PC-3 (cell line): ENCODE measurements around the gene DRD2. TPM values are rescaled to one million over a fixed set of nuclear protein-coding genes. Genes with fewer than 3 reads are reported as not detected.

Source experiments
- ATAC-seq: fragments of 200-7000 bp; cut with Tn5 transposase; 2 replicates; pipeline ENCODE4 v1.9.1; 2020; ENCODE audit warnings: mild to moderate bottlenecking, moderate library complexity
- BruUV-seq: library from RNA; stranded (reverse); fragments of 400-500 nt; replicated peaks from 2 replicates; lab custom pipeline; 2021; lab: Mats Ljungman, UMichigan
- CTCF ChIA-PET: fragments of 300-600 bp; sonication (Branson Sonifier 250); formaldehyde crosslinking; loops from one replicate; lab custom pipeline; 2022; ENCODE audit warnings: antibody characterized with exemption; lab: Charles Lee
- POLR2A ChIA-PET: fragments of 300-600 bp; sonication (Branson Sonifier 250); formaldehyde crosslinking; loops from one replicate; lab custom pipeline; 2022; ENCODE audit warnings: antibody characterized with exemption; ENCODE audit not compliant: unreplicated experiment; lab: Charles Lee
- DNase-seq: peaks from one replicate; pipeline ENCODE4 v3.0.0-alpha.2; 2015
- H2AFZ ChIP-seq: fragments of 300-600 bp; sonication (generic); 2 replicates; pipeline ENCODE4 v1.6.0; 2016; ENCODE audit warnings: antibody characterized with exemption, low read length
- H3F3A ChIP-seq: fragments of 300-600 bp; sonication (generic); one replicate; pipeline ENCODE4 v1.6.0; 2017; ENCODE audit warnings: antibody characterized with exemption, low read length, control low read depth, mild to moderate bottlenecking; ENCODE audit not compliant: unreplicated experiment
- H3K27ac ChIP-seq: fragments of 300-600 bp; sonication (generic); 2 replicates; pipeline ENCODE4 v1.5.1; 2016; ENCODE audit warnings: mild to moderate bottlenecking, low read length
- H3K27me3 ChIP-seq: fragments of 300-600 bp; sonication (generic); 2 replicates; pipeline ENCODE4 v1.6.1; 2016; ENCODE audit warnings: low read length, mixed read lengths
- H3K36me3 ChIP-seq: fragments of 300-600 bp; sonication (generic); 2 replicates; pipeline ENCODE4 v1.6.1; 2016; ENCODE audit warnings: low read depth, mixed run types, low read length, mixed read lengths
- H3K4me1 ChIP-seq: fragments of 300-600 bp; sonication (generic); 2 replicates; pipeline ENCODE4 v1.5.1; 2016; ENCODE audit warnings: low read length; ENCODE audit not compliant: insufficient read depth
- H3K4me2 ChIP-seq: fragments of 300-600 bp; sonication (generic); 2 replicates; pipeline ENCODE4 v1.6.0; 2016; ENCODE audit warnings: low read length
- H3K4me3 ChIP-seq: fragments of 300-600 bp; sonication (generic); 2 replicates; pipeline ENCODE4 v1.5.1; 2016; ENCODE audit warnings: mild to moderate bottlenecking, low read length, mixed read lengths
- H3K79me2 ChIP-seq: fragments of 300-600 bp; sonication (generic); 2 replicates; pipeline ENCODE4 v1.6.1; 2017; ENCODE audit warnings: low read length, mixed read lengths
- H3K9ac ChIP-seq: fragments of 300-600 bp; sonication (generic); 2 replicates; pipeline ENCODE4 v1.6.0; 2016; ENCODE audit warnings: mild to moderate bottlenecking, low read length
- H3K9me2 ChIP-seq: fragments of 300-600 bp; sonication (generic); replicated peaks from 2 replicates; pipeline ENCODE4 v1.6.1; 2016; ENCODE audit warnings: mixed run types, low read length, mixed read lengths
- H3K9me3 ChIP-seq: fragments of 300-600 bp; sonication (generic); 2 replicates; pipeline ENCODE4 v1.6.1; 2016; ENCODE audit warnings: low read length, mixed read lengths
- H4K20me1 ChIP-seq: fragments of 300-600 bp; sonication (generic); 2 replicates; pipeline ENCODE4 v1.6.1; 2016; ENCODE audit warnings: low read length, mixed read lengths
- CTCF ChIP-seq: fragments of 300-600 bp; sonication (generic); conservative IDR thresholded peaks from 2 replicates; pipeline ENCODE4 v1.5.1; 2017; ENCODE audit warnings: antibody characterized with exemption, low read depth, mild to moderate bottlenecking, low read length
- EZH2 ChIP-seq: fragments of 300-600 bp; sonication (generic); IDR thresholded peaks from one replicate; pipeline ENCODE4 v1.6.1; 2017; ENCODE audit warnings: antibody characterized with exemption, mild to moderate bottlenecking, low read length; ENCODE audit not compliant: unreplicated experiment
- EZH2phosphoT487 ChIP-seq: fragments of 300-600 bp; sonication (generic); IDR thresholded peaks from 2 replicates; pipeline ENCODE4 v1.6.1; 2018; ENCODE audit warnings: mild to moderate bottlenecking, antibody characterized with exemption, low read length, borderline replicate concordance
- intact Hi-C: fragments of 100-400 bp; cut with micrococcal nuclease; formaldehyde crosslinking; loops from 2 replicates; pipeline ENCODE4 v1.9.0; 2023
- total RNA-seq: library from RNA; depleted of rRNA; stranded (reverse); fragments of >200 nt; gene quantifications from 2 replicates; pipeline ENCODE4 v1.2.3, GENCODE V29; 2014

The DRD2 gene
- total RNA-seq, 1 experiment from 2014 or later, result not detected

DNA sequence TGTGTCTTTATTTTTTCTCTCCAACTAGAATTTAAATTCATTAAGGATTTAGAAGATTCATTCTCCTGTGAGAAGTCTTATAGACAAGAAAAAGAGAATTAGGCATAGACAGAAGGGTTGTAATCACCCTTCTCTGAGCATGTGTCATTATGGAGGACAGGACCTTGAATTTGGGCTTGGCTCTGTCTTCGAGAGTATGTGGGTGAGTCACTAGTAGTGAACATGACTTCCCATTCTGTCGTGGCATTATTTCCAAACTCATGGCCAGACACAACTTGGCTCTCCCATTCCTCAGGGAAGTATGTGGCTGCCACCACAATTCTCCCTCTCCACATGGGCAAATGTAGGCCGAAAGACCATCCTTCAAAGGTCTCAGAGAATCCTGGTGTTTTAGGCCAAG, 101.9 kb downstream of the DRD2 start:
- intact Hi-C loops, result no loop called here
- peak; percentile 70 for ATAC-seq
- Histone ChIP-seq H3K9ac (no peak overlapping the region), H3F3A (no peaks in the 10 kb centered on the region), H3K9me2 (no peaks in the 10 kb centered on the region), H3K79me2 (no peaks in the 10 kb centered on the region), H3K27me3 (no peaks in the 10 kb centered on the region), H3K4me1 (peaks cover 20% of the 10 kb centered on the region), H3K36me3 (no peaks in the 10 kb centered on the region), H2AFZ (no peak overlapping the region), H4K20me1 (no peaks in the 10 kb centered on the region), H3K4me2 (no peak overlapping the region), H3K9me3 (no peaks in the 10 kb centered on the region), H3K4me3 (no peak overlapping the region), H3K27ac (no peak overlapping the region)
- no peak for TF ChIP-seq CTCF
- no peak for TF ChIP-seq EZH2phosphoT487
- TF ChIP-seq EZH2, result no peak
- DNase-seq, result peak; percentile 74
- CTCF ChIA-PET, result no interaction called here
- POLR2A ChIA-PET, result no interaction called here
- no TSS peak for BruUV-seq

- ATAC-seq (no peak), DNase-seq (no peak)
- H2AFZ ChIP-seq, result no peak overlapping the region
- intact Hi-C loops, result no loop called here
- H3K36me3 ChIP-seq, result no peaks in the 10 kb centered on the region
- ChIA-PET POLR2A (no interaction called here), CTCF (no interaction called here)
- H3K9me2 ChIP-seq, result no peaks in the 10 kb centered on the region
- H3K27me3 ChIP-seq, result no peaks in the 10 kb centered on the region
- H3K4me3 ChIP-seq, result no peak overlapping the region
- no peaks in the 10 kb centered on the region for H3K79me2 ChIP-seq
- H3K9ac ChIP-seq, result no peak overlapping the region
- no TSS peak for BruUV-seq
- H3K9me3 ChIP-seq, result no peaks in the 10 kb centered on the region
- H3F3A ChIP-seq, result no peaks in the 10 kb centered on the region
- no peaks in the 10 kb centered on the region for H4K20me1 ChIP-seq
- no peak overlapping the region for H3K4me2 ChIP-seq
- peaks cover 13% of the 10 kb centered on the region for H3K4me1 ChIP-seq
- no peak for TF ChIP-seq EZH2phosphoT487
- TF ChIP-seq EZH2, result no peak
- TF ChIP-seq CTCF, result peak; percentile 44
- H3K27ac ChIP-seq, result no peak overlapping the region
Measured at GRCh38 chr11:113372309-113372708, 102.9 kb downstream of the DRD2 start.

DNA sequence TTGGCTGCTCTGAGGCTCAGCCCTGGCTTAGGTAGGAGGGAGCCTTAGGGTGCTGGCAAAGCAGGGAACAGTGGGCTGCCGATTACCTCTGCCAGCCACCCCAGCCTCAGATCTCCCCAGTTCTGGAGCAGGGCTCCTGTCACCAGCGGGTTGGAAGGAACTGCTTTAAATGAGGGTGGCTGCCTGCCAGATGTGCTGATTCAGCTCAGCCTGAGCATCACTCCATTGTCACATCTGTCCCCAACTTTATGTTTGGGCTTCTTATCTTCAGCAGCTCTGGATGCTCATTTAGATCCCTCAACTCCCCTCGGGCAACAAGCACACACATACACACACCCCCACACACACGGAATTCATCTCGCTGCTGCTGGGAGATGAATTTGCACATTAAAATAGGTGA, 104.6 kb downstream of the DRD2 start:
- no peaks in the 10 kb centered on the region for H3K9me3 ChIP-seq
- no peak overlapping the region for H3K4me2 ChIP-seq
- H2AFZ ChIP-seq, result no peak overlapping the region
- DNase-seq (no peak), ATAC-seq (no peak)
- no peak overlapping the region for H3K4me3 ChIP-seq
- no peak for TF ChIP-seq EZH2
- no peak for TF ChIP-seq EZH2phosphoT487
- no peak for TF ChIP-seq CTCF
- H4K20me1 ChIP-seq, result no peaks in the 10 kb centered on the region
- intact Hi-C loops, result no loop called here
- H3K27ac ChIP-seq, result no peak overlapping the region
- H3K4me1 ChIP-seq, result peaks cover 13% of the 10 kb centered on the region
- POLR2A ChIA-PET, result no interaction called here
- CTCF ChIA-PET, result no interaction called here
- H3K9me2 ChIP-seq, result no peaks in the 10 kb centered on the region
- no TSS peak for BruUV-seq
- H3K9ac ChIP-seq, result no peak overlapping the region
- H3K79me2 ChIP-seq, result no peaks in the 10 kb centered on the region
- no peaks in the 10 kb centered on the region for H3F3A ChIP-seq
- H3K27me3 ChIP-seq, result no peaks in the 10 kb centered on the region
- H3K36me3 ChIP-seq, result no peaks in the 10 kb centered on the region
